HepG2 (cell line): ENCODE results near the gene CLEC4M. TPM values are rescaled to one million over a fixed set of nuclear protein-coding genes. Genes with fewer than 3 reads are reported as not detected.

ENCODE experiments used
- ATAC-seq: fragments of 200-7000 bp; cut with Tn5 transposase; 3 replicates; pipeline ENCODE4 v1.9.1; 2020; ENCODE audit warnings: mild to moderate bottlenecking, moderate library complexity
- BruUV-seq: library from RNA; stranded (reverse); fragments of 400-500 nt; replicated peaks from 2 replicates; lab custom pipeline; 2021; lab: Mats Ljungman, UMichigan
- CTCF ChIA-PET: fragments of 300-600 bp; formaldehyde crosslinking; extraction: SDS; loops from one replicate; lab custom pipeline; 2021; ENCODE audit warnings: low total read pairs, inconsistent platforms, low intra/inter-chr PET ratio; lab: Yijun Ruan, JAX
- POLR2A ChIA-PET: fragments of 350-600 bp; sonication (Branson Sonifier 250); formaldehyde crosslinking; loops from one replicate; lab custom pipeline; 2020; ENCODE audit warnings: antibody characterized with exemption, inconsistent platforms; lab: Yijun Ruan, JAX
- DNase-seq: peaks from one replicate; pipeline ENCODE4 v3.0.0-alpha.2; 2015; ENCODE audit warnings: low spot score
- FAIRE-seq: peaks from 3 replicates; lab custom pipeline; 2011; peaks lifted over from hg19 to GRCh38; lab: Jason Lieb, UNC
- H2AFZ ChIP-seq: one replicate; pipeline ENCODE4 v1.6.1; 2011; ENCODE audit warnings: low read length, inconsistent platforms
- H3K27ac ChIP-seq: fragments of 300-600 bp; 3 replicates; pipeline ENCODE4 v1.8.0; 2011; ENCODE audit warnings: mixed run types, mild to moderate bottlenecking, mixed read lengths, low read length, inconsistent platforms; ENCODE audit not compliant: insufficient read depth; ENCODE audit errors: extremely low read length
- H3K27me3 ChIP-seq, 2 experiments: fragments of 200-600 bp in 1 of 2; 2 replicates in 1 of 2; 3 replicates in 1 of 2; pipeline versions ENCODE4 v1.6.0 to v1.8.0; 2011; ENCODE audit warnings: low read length in 2 of 2, mild to moderate bottlenecking in 2 of 2, moderate library complexity in 2 of 2, inconsistent platforms in 1 of 2; ENCODE audit not compliant: insufficient read depth in 2 of 2, control insufficient read depth in 1 of 2
- H3K36me3 ChIP-seq, 2 experiments: fragments of 200-600 bp in 1 of 2; replicated peaks in 1 of 2; 2 replicates in 1 of 2; 3 replicates in 1 of 2; pipeline versions ENCODE4 v1.5.1 to v1.8.0; 2011; ENCODE audit warnings: low read length in 2 of 2, inconsistent platforms in 1 of 2; ENCODE audit not compliant: insufficient read depth in 2 of 2, control insufficient read depth in 1 of 2
- H3K4me1 ChIP-seq: 2 replicates; pipeline ENCODE4 v1.5.1; 2012; ENCODE audit warnings: low read length, inconsistent platforms; ENCODE audit not compliant: insufficient read depth
- H3K4me2 ChIP-seq: 2 replicates; pipeline ENCODE4 v1.6.0; 2011; ENCODE audit warnings: low read depth, low read length, inconsistent platforms
- H3K4me3 ChIP-seq, 3 experiments: fragments of 200-600 bp in 1 of 3; sonication (generic), shearing (Covaris generic) in 1 of 3; replicated peaks in 1 of 3; 2 replicates each; pipeline ENCODE4 v1.5.1; 2011 to 2016; ENCODE audit warnings: low read length in 3 of 3, inconsistent platforms in 2 of 3, low read depth in 2 of 3, mild to moderate bottlenecking in 2 of 3, control low read depth in 1 of 3, mixed read lengths in 1 of 3; ENCODE audit not compliant: insufficient read depth in 1 of 3
- H3K79me2 ChIP-seq: one replicate; pipeline ENCODE4 v1.6.1; 2011; ENCODE audit warnings: low read length, inconsistent platforms; ENCODE audit not compliant: insufficient read depth
- H3K9ac ChIP-seq: 2 replicates; pipeline ENCODE4 v1.6.0; 2011; ENCODE audit warnings: mild to moderate bottlenecking, low read depth, low read length, inconsistent platforms; ENCODE audit not compliant: insufficient read depth
- H3K9me3 ChIP-seq: 2 replicates; pipeline ENCODE4 v1.5.1; 2012; ENCODE audit warnings: mild to moderate bottlenecking, low read length
- H4K20me1 ChIP-seq: 2 replicates; pipeline ENCODE4 v1.6.0; 2011; ENCODE audit warnings: inconsistent platforms, mild to moderate bottlenecking, low read length, moderate library complexity; ENCODE audit not compliant: insufficient read depth
- AGO1 ChIP-seq: fragments of 200-400 bp; formaldehyde crosslinking; IDR thresholded peaks from 2 replicates; pipeline ENCODE4 v1.6.1; 2017; ENCODE audit warnings: mild to moderate bottlenecking, low read depth, low read length, moderate library complexity; ENCODE audit not compliant: poor library complexity, severe bottlenecking
- CBX1 ChIP-seq: IDR thresholded peaks from one replicate; pipeline ENCODE4 v1.6.1; 2016; ENCODE audit warnings: antibody characterized with exemption, low read depth
- CBX2 ChIP-seq, 2 experiments: fragments of 200-600 bp in 1 of 2; sonication (generic); formaldehyde crosslinking in 1 of 2; IDR thresholded peaks; 2 replicates each; pipeline versions ENCODE4 v1.7.0 to v1.8.1; 2018 to 2022; ENCODE audit warnings: low read depth in 2 of 2, low read length in 1 of 2, mild to moderate bottlenecking in 1 of 2, missing genetic modification reagents in 1 of 2
- DNMT3B ChIP-seq: conservative IDR thresholded peaks from 2 replicates; pipeline ENCODE4 v1.6.1; 2016; ENCODE audit warnings: missing biosample characterization, control low read depth
- HNRNPUL1 ChIP-seq: fragments of 200-400 bp; formaldehyde crosslinking; IDR thresholded peaks from 2 replicates; pipeline ENCODE4 v1.6.1; 2017; ENCODE audit warnings: low read depth, mild to moderate bottlenecking, low read length, moderate library complexity
- RFXAP ChIP-seq: sonication (generic); formaldehyde crosslinking; IDR thresholded peaks from 2 replicates; pipeline ENCODE4 v1.4.0; 2020; ENCODE audit warnings: missing genetic modification reagents, borderline replicate concordance
- SMAD1 ChIP-seq: sonication (generic); formaldehyde crosslinking; IDR thresholded peaks from 2 replicates; pipeline ENCODE4 v1.4.0; 2020; ENCODE audit warnings: missing genetic modification reagents, low read depth, mild to moderate bottlenecking, borderline replicate concordance
- SRSF9 ChIP-seq: fragments of 200-400 bp; formaldehyde crosslinking; IDR thresholded peaks from 2 replicates; pipeline ENCODE4 v1.6.1; 2018; ENCODE audit warnings: borderline replicate concordance, mild to moderate bottlenecking, low read depth, low read length; ENCODE audit not compliant: insufficient read depth, poor library complexity, severe bottlenecking
- TBL1XR1 ChIP-seq: fragments of 150-350 bp; IDR thresholded peaks from 2 replicates; pipeline ENCODE4 v1.6.1; 2014; ENCODE audit warnings: borderline replicate concordance, low read length; ENCODE audit not compliant: partially characterized antibody
- XRCC5 ChIP-seq: fragments of 200-400 bp; formaldehyde crosslinking; optimal IDR thresholded peaks from 2 replicates; pipeline ENCODE3; 2017; ENCODE audit warnings: mild to moderate bottlenecking, low read length
- ZKSCAN5 ChIP-seq: sonication (generic); formaldehyde crosslinking; IDR thresholded peaks from 2 replicates; pipeline ENCODE4 v1.5.1; 2020; ENCODE audit warnings: mild to moderate bottlenecking, missing genetic modification reagents
- ZNF207 ChIP-seq: fragments of 450-650 bp; IDR thresholded peaks from 2 replicates; pipeline ENCODE4 v1.6.1; 2016; ENCODE audit warnings: antibody characterized with exemption, borderline replicate concordance
- ZNF318 ChIP-seq: sonication (generic); formaldehyde crosslinking; IDR thresholded peaks from 2 replicates; pipeline ENCODE4 v1.4.0; 2020; ENCODE audit warnings: mild to moderate bottlenecking, missing genetic modification reagents
- ZNF335 ChIP-seq: sonication (generic); formaldehyde crosslinking; IDR thresholded peaks from 2 replicates; pipeline ENCODE4 v1.4.0; 2020; ENCODE audit warnings: missing genetic modification reagents
- ZNF552 ChIP-seq: sonication (generic); formaldehyde crosslinking; IDR thresholded peaks from 2 replicates; pipeline ENCODE4 v1.9.0; 2022; ENCODE audit warnings: missing genetic modification reagents, mild to moderate bottlenecking, borderline replicate concordance
- ZNF572 ChIP-seq: sonication (generic); formaldehyde crosslinking; IDR thresholded peaks from 2 replicates; pipeline ENCODE4 v1.5.1; 2020; ENCODE audit warnings: mild to moderate bottlenecking, missing genetic modification reagents
- WGBS: methylation state at CpG from one replicate; pipeline ENCODE4 v1.1.6; 2017; ENCODE audit warnings: low lambda C conversion rate; 5-methylcytosine and 5-hydroxymethylcytosine counted together
- in situ Hi-C: cut with HindIII; loops from 2 replicates; pipeline ENCODE4 v1.10.0; 2017; ENCODE audit warnings: low pct_unique_long_range_greater_than_20kb; ENCODE audit not compliant: extremely low pct_ligation_motif_present
- intact Hi-C: fragments of 100-400 bp; cut with micrococcal nuclease; formaldehyde crosslinking; loops from one replicate; pipeline ENCODE4 v1.10.0; 2022; ENCODE audit not compliant: unreplicated experiment
- polyA plus RNA-seq, 8 experiments: library from polyadenylated mRNA; depleted of rRNA in 3 of 8; stranded (reverse) in 7 of 8; unstranded in 1 of 8; fragments of >200 nt; fragmentation: Illumina TruSeq in 4 of 8; extraction: Trizol in 4 of 8; gene quantifications; 2 replicates each; pipeline versions ENCODE4 v1.2.1 to v1.2.3, GENCODE V29; 2011 to 2016; ENCODE audit warnings: low read depth in 4 of 8, missing spikeins in 1 of 8, mixed read lengths in 1 of 8; ENCODE audit not compliant: insufficient read depth in 1 of 8
- total RNA-seq, 5 experiments: library from RNA; depleted of rRNA; stranded (reverse); fragments of >200 nt; fragmentation: Illumina TruSeq; extraction: Trizol; gene quantifications; 2 replicates each; pipeline ENCODE4 v1.2.3, GENCODE V29; 2016; ENCODE audit warnings: low read depth in 1 of 5
- TF ChIP-seq, protein P1 (sequence below): sonication (generic); formaldehyde crosslinking; IDR thresholded peaks from 2 replicates; pipeline ENCODE4 v1.5.0; 2020; ENCODE audit warnings: missing genetic modification reagents

The CLEC4M gene
- total and polyA plus RNA-seq, 2 of the 13 experiments (the other 11 are each of a cell fraction or from before 2014, with no cell fraction given), result not detected

DNA sequence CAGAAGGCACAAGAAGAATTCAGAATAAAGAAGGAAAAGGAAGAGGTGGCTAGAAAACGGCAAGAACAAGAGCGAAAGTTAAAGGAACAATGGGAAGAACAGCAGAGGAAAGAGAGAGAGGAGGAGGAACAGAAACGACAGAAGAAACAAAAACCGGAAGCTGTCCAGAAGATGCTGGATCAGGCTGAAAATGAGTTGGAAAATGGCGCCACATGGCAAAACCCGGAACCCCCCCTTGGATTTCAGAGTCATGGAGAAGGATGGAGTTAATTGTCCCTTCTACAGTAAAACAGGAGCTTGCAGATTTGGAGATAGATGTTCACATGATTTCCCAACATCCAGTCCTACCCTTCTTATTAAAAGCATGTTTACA is 22.4 kb upstream of the CLEC4M start:
- Histone ChIP-seq H4K20me1 (no peaks in the 10 kb centered on the region), H3K9ac (no peak overlapping the region), H2AFZ (no peak overlapping the region), H3K27ac (no peak overlapping the region), H3K4me2 (no peak overlapping the region), H3K27me3 (peaks cover 3 to 27% of the 10 kb centered on the region in 2 experiments; a peak in 2 of 5 replicates), H3K36me3 (no peaks in the 10 kb centered on the region), H3K4me3 (no peak overlapping the region), H3K9me3 (no peaks in the 10 kb centered on the region), H3K4me1 (peaks cover 10% of the 10 kb centered on the region; the same call in 1 of the 2 replicates), H3K79me2 (no peaks in the 10 kb centered on the region)
- in situ Hi-C loops, result no loop called here
- BruUV-seq, result no TSS peak
- WGBS, result 25% methylated on average over 6 of the region's 6 CpGs
- POLR2A ChIA-PET, result no interaction called here
- no peak for ATAC-seq
- TF ChIP-seq ZKSCAN5 (CRISPR knock-in tag) (no peak), DNMT3B (CRISPR knock-in tag) (no peak), AGO1 (no peak), TBL1XR1 (no peak), SRSF9 (no peak), CBX1 (no peak), HNRNPUL1 (no peak), RFXAP (CRISPR knock-in tag) (no peak), ZNF335 (no peak), ZNF552 (CRISPR knock-in tag) (no peak), ZNF572 (CRISPR knock-in tag) (no peak), ZNF207 (no peak), XRCC5 (no peak), CBX2 (IDR thresholded peaks at IDR 0.05; ENCODE audit: low read depth, low read length) (no peak), CBX2 (CRISPR knock-in tag; IDR thresholded peaks at IDR 0.05; ENCODE audit: low read depth) (no peak), SMAD1 (CRISPR knock-in tag) (no peak), ZNF318 (no peak)
- TF ChIP-seq, protein P1, sequence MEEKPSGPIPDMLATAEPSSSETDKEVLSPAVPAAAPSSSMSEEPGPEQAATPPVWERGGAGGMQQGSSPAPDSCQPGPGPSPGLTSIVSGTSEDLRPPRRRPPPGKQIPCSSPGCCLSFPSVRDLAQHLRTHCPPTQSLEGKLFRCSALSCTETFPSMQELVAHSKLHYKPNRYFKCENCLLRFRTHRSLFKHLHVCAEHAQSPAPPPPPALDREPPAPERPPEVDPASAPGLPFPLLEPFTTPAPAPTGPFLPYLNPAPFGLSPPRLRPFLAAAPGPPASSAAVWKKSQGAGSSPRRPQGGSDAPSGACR, result no peak
- intact Hi-C loops, result no loop called here
- CTCF ChIA-PET, result no interaction called here
- FAIRE-seq, result no peak
- no peak for DNase-seq
